ENCODE measurements around the gene ZBTB32.

ZBTB32 gene

DNA sequence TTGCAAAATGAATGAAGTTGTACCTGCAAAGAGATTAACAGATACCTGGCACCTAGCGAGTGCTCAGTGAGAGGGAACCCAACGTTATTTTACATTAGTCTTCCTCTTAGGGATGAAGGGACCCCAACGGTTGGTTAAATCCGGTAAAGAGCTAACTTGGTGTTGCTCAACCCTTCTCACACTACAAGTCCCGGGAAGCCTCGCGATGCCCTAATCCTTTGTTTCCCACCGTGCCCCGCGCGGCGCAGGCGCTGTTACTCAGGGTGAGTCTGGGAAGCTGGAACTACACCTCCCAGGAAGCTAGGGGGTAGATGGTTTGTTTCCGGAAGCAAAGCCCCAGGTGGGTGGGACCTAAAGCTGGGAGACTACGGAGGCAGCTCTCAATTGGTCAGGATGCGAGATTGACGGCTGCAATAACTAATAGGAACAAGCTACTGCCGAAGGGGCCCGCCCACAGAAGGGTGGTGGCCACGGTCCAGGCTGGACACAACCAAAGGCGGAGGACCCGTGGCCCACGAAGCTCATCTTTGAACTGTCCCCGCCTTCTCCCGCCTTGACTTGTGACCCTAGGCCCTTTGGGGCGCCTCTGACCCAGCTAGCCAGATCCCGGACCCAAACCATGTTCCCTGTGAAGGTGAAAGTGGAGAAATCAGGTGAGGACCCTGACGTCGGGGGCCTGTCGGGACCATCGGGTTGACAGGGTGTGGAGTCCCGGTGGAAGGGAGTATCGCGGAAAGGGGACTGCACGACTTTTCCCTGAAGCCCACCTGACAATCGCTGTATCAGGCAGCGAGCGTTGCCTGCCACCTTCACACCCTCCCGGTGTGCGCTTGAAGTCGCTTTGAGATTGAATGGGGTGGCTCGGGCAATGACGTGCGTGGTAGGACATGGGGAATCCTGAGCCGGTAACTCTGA, 44.0 kb downstream of the ZBTB32 start, which contains the start of gene LIN37:
TSS of gene LIN37 (plus strand) at position 471 of the 915 bp plus-strand sequence. CDS start at position 620, 149 bp downstream.
- peak; percentile 99 for DNase-seq (ENCODE audit: low read depth)
- peak within 1 kb of the TSS; percentile 89 for H3K4me3 ChIP-seq (ENCODE audit: low read depth, low read length)
- TF ChIP-seq, protein P1, sequence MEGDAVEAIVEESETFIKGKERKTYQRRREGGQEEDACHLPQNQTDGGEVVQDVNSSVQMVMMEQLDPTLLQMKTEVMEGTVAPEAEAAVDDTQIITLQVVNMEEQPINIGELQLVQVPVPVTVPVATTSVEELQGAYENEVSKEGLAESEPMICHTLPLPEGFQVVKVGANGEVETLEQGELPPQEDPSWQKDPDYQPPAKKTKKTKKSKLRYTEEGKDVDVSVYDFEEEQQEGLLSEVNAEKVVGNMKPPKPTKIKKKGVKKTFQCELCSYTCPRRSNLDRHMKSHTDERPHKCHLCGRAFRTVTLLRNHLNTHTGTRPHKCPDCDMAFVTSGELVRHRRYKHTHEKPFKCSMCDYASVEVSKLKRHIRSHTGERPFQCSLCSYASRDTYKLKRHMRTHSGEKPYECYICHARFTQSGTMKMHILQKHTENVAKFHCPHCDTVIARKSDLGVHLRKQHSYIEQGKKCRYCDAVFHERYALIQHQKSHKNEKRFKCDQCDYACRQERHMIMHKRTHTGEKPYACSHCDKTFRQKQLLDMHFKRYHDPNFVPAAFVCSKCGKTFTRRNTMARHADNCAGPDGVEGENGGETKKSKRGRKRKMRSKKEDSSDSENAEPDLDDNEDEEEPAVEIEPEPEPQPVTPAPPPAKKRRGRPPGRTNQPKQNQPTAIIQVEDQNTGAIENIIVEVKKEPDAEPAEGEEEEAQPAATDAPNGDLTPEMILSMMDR (IDR thresholded peaks at IDR 0.05; ENCODE audit: low read depth, low read length, missing control alignments), result no peak

DNA sequence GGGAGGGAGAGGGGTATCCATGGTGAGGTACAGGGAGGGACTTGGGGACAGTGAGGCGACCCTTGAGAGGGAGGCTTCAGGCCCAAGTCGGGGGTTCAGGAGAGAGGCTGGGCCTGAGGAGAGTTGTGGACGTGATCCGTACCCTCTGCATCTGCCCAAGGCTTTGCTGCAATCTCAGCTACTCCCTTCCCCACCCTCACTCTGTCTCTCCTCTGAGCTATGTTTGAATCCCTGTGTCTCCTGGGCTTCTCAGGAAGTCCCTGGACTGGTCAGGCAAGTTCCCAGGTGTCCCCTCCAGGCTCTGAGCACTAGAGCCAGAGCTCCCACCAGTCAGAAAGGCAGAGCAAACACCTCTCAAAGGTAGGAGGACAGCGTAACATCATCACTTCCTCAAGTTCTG, 45.8 kb downstream of the ZBTB32 start:
- DNase-seq (ENCODE audit: low read depth), result no peak
- TF ChIP-seq, protein P1 (IDR thresholded peaks at IDR 0.05; ENCODE audit: low read depth, low read length, missing control alignments), result no peak
- H3K4me3 ChIP-seq (ENCODE audit: low read depth, low read length), result no peak overlapping the region

DNA sequence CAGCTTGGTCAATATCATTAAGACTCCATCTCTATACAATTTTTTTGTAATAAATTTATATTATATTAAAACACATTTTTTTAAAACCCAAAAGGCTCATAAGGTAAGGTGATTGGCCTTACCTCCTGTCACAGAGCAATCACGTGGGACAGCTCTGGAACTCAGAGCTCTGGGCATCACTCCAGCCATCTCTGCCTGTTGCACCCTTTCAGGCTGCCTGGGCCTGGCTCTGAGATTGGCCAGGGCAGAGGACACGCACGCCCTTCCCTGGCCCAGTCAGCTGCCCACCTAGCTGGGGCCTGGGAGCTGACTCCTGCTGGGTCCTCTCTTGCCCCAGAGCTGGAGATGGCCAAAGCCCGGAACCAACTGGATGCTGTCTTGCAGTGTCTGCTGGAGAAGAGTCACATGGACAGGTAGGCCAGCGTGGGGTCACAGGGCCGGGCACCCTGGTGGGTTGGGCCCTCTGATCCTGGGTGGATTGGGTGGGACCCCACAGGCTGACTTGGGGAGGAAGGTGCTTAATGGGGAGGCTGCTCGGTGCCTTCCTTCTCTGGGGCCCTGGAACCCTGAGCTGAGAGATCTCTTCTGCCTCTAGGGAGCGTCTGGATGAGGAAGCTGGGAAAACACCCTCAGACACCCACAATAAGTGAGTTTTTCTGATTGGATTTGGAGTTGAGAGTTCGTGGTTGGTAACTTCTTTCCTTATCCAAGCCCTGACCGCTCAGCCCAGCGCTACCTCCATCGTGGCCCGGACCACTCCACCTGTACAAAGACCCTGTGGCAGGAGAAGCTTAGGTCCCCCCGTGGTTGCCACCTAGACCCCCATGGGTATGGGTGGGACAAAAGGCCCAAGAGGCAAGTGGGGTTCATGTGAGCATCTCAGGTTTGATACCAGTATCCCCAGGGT, 47.7 kb downstream of the ZBTB32 start:
- TF ChIP-seq, protein P1 (IDR thresholded peaks at IDR 0.05; ENCODE audit: low read depth, low read length, missing control alignments), result no peak
- no peak for DNase-seq (ENCODE audit: low read depth)
- H3K4me3 ChIP-seq (ENCODE audit: low read depth, low read length), result no peak overlapping the region

DNA sequence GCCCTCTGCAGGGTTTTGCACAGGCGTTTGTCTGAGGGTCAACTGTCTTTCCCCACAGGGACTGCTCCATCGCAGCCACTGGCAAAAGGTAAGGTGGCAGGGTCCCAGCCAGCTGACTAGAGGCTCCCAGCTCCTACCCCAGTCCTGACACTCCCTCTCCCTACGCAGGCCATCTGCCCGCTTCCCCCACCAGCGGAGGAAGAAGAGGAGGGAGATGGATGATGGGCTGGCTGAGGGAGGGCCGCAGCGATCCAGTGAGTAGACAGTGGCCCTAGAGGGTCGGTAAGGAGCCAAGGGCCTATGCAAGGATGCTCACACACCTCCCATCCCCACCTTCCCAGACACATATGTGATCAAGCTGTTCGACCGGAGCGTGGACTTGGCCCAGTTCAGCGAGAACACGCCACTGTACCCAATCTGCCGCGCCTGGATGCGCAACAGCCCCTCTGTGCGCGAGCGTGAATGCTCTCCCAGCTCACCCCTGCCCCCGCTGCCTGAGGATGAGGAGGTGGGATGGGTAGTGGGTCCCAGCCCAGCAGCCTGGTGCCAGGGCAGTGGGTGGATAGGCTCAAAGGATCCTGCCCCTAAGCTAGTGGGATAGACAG, 48.5 kb downstream of the ZBTB32 start:
- TF ChIP-seq, protein P1 (IDR thresholded peaks at IDR 0.05; ENCODE audit: low read depth, low read length, missing control alignments), result no peak
- no peak overlapping the region for H3K4me3 ChIP-seq (ENCODE audit: low read depth, low read length)
- DNase-seq (ENCODE audit: low read depth), result no peak

DNA sequence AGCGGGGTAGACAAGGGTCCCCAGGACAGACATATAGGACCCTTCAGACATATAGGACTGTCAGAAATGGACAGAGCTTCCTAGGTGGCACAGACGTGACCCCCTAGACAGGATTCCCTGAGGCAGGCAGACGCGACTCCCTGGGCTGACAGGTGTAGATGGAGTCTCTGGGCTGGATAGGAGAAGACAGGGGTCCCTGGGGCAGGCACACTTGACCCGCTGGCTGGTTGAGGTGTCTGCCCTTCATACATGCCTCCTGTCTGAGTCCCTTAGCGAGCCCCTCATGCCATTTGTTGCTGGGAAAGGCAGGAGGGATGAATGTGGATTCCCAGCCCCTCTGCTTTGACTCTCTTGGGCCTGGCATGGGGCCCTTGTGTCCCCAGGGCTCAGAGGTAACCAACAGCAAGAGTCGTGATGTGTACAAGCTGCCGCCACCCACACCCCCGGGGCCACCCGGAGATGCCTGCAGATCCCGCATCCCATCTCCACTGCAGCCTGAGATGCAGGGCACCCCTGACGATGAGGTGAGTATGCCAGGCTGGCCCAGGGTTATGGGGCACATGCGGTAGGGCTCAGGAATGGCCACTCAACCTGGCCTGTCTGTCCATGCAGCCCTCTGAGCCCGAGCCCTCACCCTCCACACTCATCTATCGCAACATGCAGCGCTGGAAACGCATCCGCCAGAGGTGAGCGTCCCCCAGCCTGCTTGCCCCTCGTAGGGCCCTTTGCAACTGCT, 49.4 kb downstream of the ZBTB32 start:
- TF ChIP-seq, protein P1 (IDR thresholded peaks at IDR 0.05; ENCODE audit: low read depth, low read length, missing control alignments), result no peak
- DNase-seq (ENCODE audit: low read depth), result no peak
- no peak overlapping the region for H3K4me3 ChIP-seq (ENCODE audit: low read depth, low read length)

Data from GM12864 (cell line).